Panc1 (cell line): ENCODE data around the gene ANTXR1.

Experiments
- CTCF ChIP-seq: fragments of 450-650 bp; IDR thresholded peaks from 2 replicates; pipeline ENCODE4 v1.5.1; 2017; ENCODE audit warnings: mild to moderate bottlenecking
- POLR2AphosphoS5 ChIP-seq: IDR thresholded peaks from 2 replicates; pipeline ENCODE4 v1.6.1; 2012; ENCODE audit warnings: mild to moderate bottlenecking, low read depth, low read length, moderate library complexity
- SIN3A ChIP-seq: IDR thresholded peaks from 2 replicates; pipeline ENCODE4 v1.6.1; 2012; ENCODE audit warnings: low read depth, mild to moderate bottlenecking, low read length, moderate library complexity, borderline replicate concordance; ENCODE audit not compliant: insufficient read depth
- TCF7L2 ChIP-seq: IDR thresholded peaks from 2 replicates; pipeline ENCODE4 v1.6.1; 2011; ENCODE audit warnings: mild to moderate bottlenecking, low read depth, low read length, inconsistent platforms

- TF ChIP-seq CTCF (no peak), TCF7L2 (no peak), POLR2AphosphoS5 (no peak), SIN3A (no peak)
Measured at GRCh38 chr2:69291004-69291650, 278.1 kb downstream of the ANTXR1 start.
